ENCODE measurements around the gene PYM1. TPM values are rescaled to one million over a fixed set of nuclear protein-coding genes. Genes with fewer than 3 reads are reported as not detected.

PYM1 gene
- total and polyA plus RNA-seq, 2 of the 4 experiments (the other 2 are of a cell fraction): 26.5 to 27.8 TPM

- Histone ChIP-seq H3K14ac (replicated peaks; ENCODE audit: low read depth, low read length) (no peak overlapping the region), H2BK5ac (ENCODE audit: low read depth, low read length, poor library complexity, severe bottlenecking) (no peak overlapping the region), H3K27ac (ENCODE audit: insufficient read depth, low read length) (no peak overlapping the region), H3K4me2 (ENCODE audit: low read depth, low read length) (no peak overlapping the region; the same call in 1 of the 2 replicates), H2AK9ac (replicated peaks; ENCODE audit: low read depth, low read length, poor library complexity) (peak overlapping the region; percentile 44), H2BK120ac (ENCODE audit: low read depth, low read length) (no peak overlapping the region), H3K36me3 (ENCODE audit: control insufficient read depth, insufficient read depth, low read length) (peaks cover 19% of the 10 kb centered on the region), H4K8ac (ENCODE audit: low read depth in 2 of 2, low read length in 2 of 2) (no peak overlapping the region; a peak in 1 of 4 replicates), H3K4ac (ENCODE audit: low read depth, low read length) (no peak overlapping the region), H3K9me3 (ENCODE audit: control insufficient read depth, insufficient read depth, low read length) (no peaks in the 10 kb centered on the region), H3K4me1 (ENCODE audit: control insufficient read depth, insufficient read depth, low read length) (peaks cover 17% of the 10 kb centered on the region), H2AK5ac (ENCODE audit: low read depth, low read length) (no peak overlapping the region), H2BK20ac (ENCODE audit: low read depth, low read length) (no peak overlapping the region), H4K20me1 (ENCODE audit: insufficient read depth, low read length) (no peaks in the 10 kb centered on the region), H3K56ac (ENCODE audit: extremely low read depth, insufficient read depth, low read length) (no peak overlapping the region), H3K9me1 (ENCODE audit: insufficient read depth, low read length) (peaks cover 16% of the 10 kb centered on the region), H3K27me3 (ENCODE audit: control insufficient read depth, insufficient read depth, low read length) (no peaks in the 10 kb centered on the region), H4K5ac (ENCODE audit: low read depth, low read length) (no peak overlapping the region), H3K79me1 (ENCODE audit: low read depth in 1 of 2, low read length in 2 of 2) (peaks cover 27 to 79% of the 10 kb centered on the region in 2 experiments), H3K9ac (ENCODE audit: low read depth, low read length) (no peak overlapping the region), H2BK15ac (ENCODE audit: low read depth, low read length) (no peak overlapping the region), H3K4me3 (ENCODE audit: insufficient read depth, low read depth, low read length) (no peak overlapping the region), H2AFZ (replicated peaks; ENCODE audit: low read length, poor library complexity) (peak overlapping the region; percentile 71), H3K23ac (ENCODE audit: low read depth, low read length) (no peak overlapping the region), H3K18ac (ENCODE audit: low read depth, low read length) (no peak overlapping the region), H4K91ac (ENCODE audit: insufficient read depth, low read depth, low read length) (no peak overlapping the region)
- DNase-seq (no peak), ATAC-seq (ENCODE audit: low read depth) (no peak)
- in situ Hi-C loops (cut with MboI; ENCODE audit: low sequenced_read_pairs): no loop called here
- dilution Hi-C loops (cut with HindIII; ENCODE audit: low sequenced_read_pairs, unreplicated experiment): no loop called here
- no peak for TF ChIP-seq BHLHE40 (IDR thresholded peaks at IDR 0.05; ENCODE audit: low read depth, low read length)
- no TSS peak for BruUV-seq (replicated peaks)
- ChIA-PET CTCF (interaction anchor here (0.9 kb wide), 1 partner anchor 192 kb away, joined by 3 read pairs; the partner anchor contains the start of gene GDF11), POLR2A (ENCODE audit: unreplicated experiment) (no interaction called here)
- intact Hi-C loops (cut with micrococcal nuclease): no loop called here
- WGBS, 2 experiments (ENCODE audit: extremely low coverage in 2 of 2, insufficient read length in 1 of 2): 20% methylated on average over 1 of the region's 26 CpGs; no CpG with 5 or more reads in 1 of the 2 experiments
Measured at GRCh38 chr12:55935738-55936151, 8.1 kb upstream of the PYM1 start.

Measured in IMR-90 (cell line).